Activated T-cell treated with anti-CD3 and anti-CD28 coated beads, Interleukin-2, amount 50 U/mL, for 24 hours (primary cell): ENCODE results near the gene PLB1.
A peak's percentile ranks its signal among the peaks of the same experiment; 100 is the strongest.

ENCODE experiments used
- DNase-seq: peaks from one replicate; pipeline ENCODE4 v3.0.0-alpha.2; 2020
- H3K27ac Mint-ChIP-seq: 2 replicates; pipeline ENCODE4 v1.8.0; 2020; ENCODE audit warnings: mild to moderate bottlenecking, mixed read lengths
- H3K27me3 Mint-ChIP-seq: 2 replicates; pipeline ENCODE4 v1.8.0; 2020; ENCODE audit warnings: mixed read lengths
- H3K36me3 Mint-ChIP-seq: 2 replicates; pipeline ENCODE4 v1.8.0; 2020; ENCODE audit warnings: low read depth, mixed read lengths
- H3K4me1 Mint-ChIP-seq: 2 replicates; pipeline ENCODE4 v1.8.0; 2020; ENCODE audit warnings: low read depth, mixed read lengths
- H3K4me3 Mint-ChIP-seq: 2 replicates; pipeline ENCODE4 v1.8.0; 2020; ENCODE audit warnings: mild to moderate bottlenecking, moderate library complexity, mixed read lengths
- H3K9me3 Mint-ChIP-seq: 2 replicates; pipeline ENCODE4 v1.8.0; 2020; ENCODE audit warnings: mixed read lengths

The PLB1 gene

DNA sequence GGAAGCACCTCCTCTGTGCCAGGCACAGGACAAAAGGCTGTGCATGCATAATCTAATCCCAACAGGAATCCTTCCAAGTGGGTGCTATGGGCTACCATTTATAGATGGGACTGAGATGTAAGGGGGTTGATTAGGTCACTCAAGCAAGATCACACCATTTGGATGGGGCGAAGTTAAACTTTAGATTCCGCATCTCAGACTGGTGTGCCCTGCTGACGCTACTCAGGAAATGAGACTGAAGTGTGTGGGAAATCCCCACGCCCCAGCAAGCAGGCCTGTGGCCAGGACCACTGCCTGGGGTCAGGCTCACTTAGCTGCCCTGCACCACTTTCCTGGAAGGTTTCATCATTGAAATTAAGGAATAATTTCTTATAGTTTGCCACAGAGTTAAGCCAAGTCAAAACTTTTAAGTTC, 185.3 kb downstream of the PLB1 start:
- peaks cover 47% of the 10 kb centered on the region for H3K4me1 Mint-ChIP-seq
- no peaks in the 10 kb centered on the region for H3K27me3 Mint-ChIP-seq
- peak; percentile 70 for DNase-seq
- no peaks in the 10 kb centered on the region for H3K9me3 Mint-ChIP-seq
- H3K36me3 Mint-ChIP-seq, result no peaks in the 10 kb centered on the region
- peak overlapping the region; percentile 62 for H3K4me3 Mint-ChIP-seq
- H3K27ac Mint-ChIP-seq, result peak overlapping the region; percentile 93

DNA sequence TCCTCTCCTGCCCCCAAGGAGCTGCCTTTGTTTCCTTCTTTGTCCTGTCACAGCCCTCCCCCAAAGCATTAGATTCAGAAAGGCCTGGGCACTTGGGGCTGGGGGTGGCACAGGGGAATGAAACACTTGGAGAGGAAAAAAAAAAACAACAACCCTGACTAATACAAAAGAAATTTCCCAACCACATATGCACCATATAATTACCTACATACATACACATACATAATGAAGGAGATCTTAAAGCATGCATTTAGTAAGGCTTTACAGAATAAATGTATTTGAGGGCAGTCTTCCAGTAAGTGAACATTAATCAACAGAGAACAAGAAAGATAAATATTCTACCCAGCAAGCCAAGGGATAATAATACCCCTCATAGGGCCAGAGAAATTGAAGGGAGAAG, 185.7 kb downstream of the PLB1 start:
- Mint-ChIP-seq H3K9me3 (no peaks in the 10 kb centered on the region), H3K27ac (peak overlapping the region; percentile 93), H3K4me3 (peak overlapping the region; percentile 62), H3K36me3 (no peaks in the 10 kb centered on the region), H3K27me3 (no peaks in the 10 kb centered on the region), H3K4me1 (peaks cover 47% of the 10 kb centered on the region)
- DNase-seq, result no peak

DNA sequence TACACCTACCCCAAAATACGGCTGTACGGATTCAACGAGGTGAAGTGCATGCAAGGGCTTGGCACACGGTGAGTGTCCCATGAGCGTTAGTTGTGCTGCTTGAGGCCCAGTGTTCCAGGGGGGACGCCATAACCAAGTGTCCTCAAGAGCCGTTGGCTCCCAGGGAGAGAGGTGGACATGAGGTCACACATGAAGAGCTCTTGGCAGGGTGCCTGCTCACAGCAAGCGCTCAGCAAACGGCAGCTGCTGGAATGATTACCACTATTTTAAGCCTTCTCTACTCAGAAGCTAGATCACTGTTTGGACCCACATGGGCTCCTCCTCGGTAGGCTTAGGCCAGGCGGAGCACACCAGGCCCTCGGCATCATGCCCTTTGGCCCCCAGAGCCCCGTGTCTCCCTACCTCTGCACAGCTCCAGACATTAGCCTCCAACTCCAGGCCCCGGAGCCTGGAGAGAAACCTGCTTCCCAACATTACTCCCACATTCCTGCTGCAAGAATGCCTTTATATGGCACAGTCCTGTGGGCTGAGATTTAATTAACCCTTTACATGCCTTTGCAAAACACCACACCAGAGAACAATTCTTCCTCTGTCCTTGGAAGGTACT, 187.3 kb downstream of the PLB1 start:
- H3K4me1 Mint-ChIP-seq, result peaks cover 56% of the 10 kb centered on the region
- H3K4me3 Mint-ChIP-seq, result no peak overlapping the region
- H3K27me3 Mint-ChIP-seq, result no peaks in the 10 kb centered on the region
- no peak overlapping the region for H3K27ac Mint-ChIP-seq
- DNase-seq, result no peak
- H3K9me3 Mint-ChIP-seq, result no peaks in the 10 kb centered on the region
- no peaks in the 10 kb centered on the region for H3K36me3 Mint-ChIP-seq

DNA sequence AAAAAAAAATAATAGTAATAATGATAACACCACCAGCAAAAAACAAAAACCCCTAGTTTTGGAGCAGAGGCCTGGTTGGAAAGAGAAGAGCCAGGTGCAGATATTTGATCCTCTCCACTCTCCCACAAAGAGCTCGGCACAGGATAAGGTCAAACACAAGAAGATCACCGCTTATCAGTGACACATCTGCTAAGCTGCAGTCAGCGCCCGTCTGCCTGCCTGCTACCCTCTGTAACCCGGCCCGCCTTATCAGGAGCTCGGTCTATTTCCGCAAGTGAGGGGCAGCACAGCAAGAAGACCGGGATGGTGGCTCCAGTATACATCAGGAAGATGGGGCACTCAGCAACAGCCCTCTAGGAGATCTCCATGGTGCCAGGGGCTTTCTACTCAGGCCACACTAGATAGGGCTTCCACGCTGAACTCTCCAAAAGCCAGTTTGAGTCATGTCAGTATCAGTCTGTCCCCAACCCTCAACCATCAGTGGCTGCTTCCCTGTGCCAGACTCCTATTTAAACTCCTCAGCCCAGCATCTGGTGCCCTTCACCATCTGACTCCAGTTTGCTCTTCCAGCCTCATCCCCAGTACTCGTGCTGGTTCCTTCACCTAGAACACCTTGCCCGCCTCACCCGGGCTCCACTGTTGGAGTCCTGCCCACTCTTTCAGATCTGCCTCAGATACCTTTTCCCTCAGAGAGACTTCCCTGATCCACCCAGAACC, 188.4 kb downstream of the PLB1 start:
- no peak for DNase-seq
- H3K36me3 Mint-ChIP-seq, result no peaks in the 10 kb centered on the region
- H3K4me1 Mint-ChIP-seq, result peaks cover 45% of the 10 kb centered on the region
- no peak overlapping the region for H3K4me3 Mint-ChIP-seq
- no peak overlapping the region for H3K27ac Mint-ChIP-seq
- no peaks in the 10 kb centered on the region for H3K27me3 Mint-ChIP-seq
- H3K9me3 Mint-ChIP-seq, result no peaks in the 10 kb centered on the region

DNA sequence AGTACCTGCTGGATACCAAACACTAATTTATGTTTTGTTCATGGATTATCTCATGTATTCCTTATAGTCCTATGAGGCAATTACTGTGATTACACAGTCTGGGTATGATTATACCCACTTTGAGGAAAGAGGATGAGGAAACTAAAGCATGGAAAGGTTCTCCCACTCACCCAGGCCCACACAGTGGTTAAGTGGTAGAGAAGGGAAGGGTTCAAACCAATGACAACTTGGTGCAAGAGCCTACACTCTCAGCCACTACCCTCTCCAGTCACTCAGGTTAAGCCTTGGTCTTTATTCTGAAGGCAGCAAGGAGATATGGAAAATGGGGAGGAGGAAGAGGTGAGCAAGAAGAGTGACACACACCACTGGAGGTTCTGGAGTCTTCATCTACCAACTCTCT, 191.3 kb downstream of the PLB1 start:
- Mint-ChIP-seq H3K27me3 (no peaks in the 10 kb centered on the region), H3K27ac (no peak overlapping the region), H3K36me3 (no peaks in the 10 kb centered on the region), H3K4me3 (no peak overlapping the region), H3K4me1 (peaks cover 20% of the 10 kb centered on the region), H3K9me3 (no peaks in the 10 kb centered on the region)
- DNase-seq, result no peak

DNA sequence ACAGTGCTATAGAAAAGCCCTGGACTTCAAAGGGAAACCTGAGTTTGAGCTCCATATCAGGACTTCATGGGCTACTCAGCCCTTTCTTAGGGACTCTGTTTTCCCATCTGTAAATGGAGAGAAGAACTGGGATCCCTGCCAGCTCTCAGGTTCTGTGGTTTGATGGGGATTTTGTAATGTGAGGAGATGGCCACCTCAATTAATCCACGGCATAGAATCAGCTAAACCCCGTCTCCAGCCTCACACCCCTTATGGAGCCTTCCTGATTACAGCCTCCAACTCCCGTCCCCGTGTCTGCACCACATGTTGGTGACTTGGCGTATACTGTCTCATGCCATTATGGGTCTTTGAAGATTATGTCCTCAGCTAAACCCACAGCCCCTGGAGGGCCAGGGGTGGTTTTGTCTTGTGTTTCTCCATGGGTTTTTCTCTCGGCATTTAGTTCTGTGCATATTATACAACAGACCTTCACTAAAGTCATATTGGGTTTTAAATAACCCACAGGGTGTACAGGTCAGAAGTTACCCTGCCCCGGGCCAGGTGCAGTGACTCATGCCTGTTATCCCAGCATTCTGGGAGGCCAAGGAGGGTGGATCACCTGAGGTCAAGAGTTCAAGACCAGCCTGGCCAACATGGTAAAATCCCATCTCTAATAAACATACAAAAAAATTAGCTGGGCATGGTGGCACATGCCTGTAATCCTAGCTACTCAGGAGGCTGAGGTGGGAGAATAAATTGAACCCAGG, 192.0 kb downstream of the PLB1 start:
- H3K27ac Mint-ChIP-seq, result no peak overlapping the region
- H3K4me3 Mint-ChIP-seq, result no peak overlapping the region
- H3K9me3 Mint-ChIP-seq, result no peaks in the 10 kb centered on the region
- no peak for DNase-seq
- no peaks in the 10 kb centered on the region for H3K27me3 Mint-ChIP-seq
- H3K4me1 Mint-ChIP-seq, result peaks cover 15% of the 10 kb centered on the region
- H3K36me3 Mint-ChIP-seq, result no peaks in the 10 kb centered on the region

DNA sequence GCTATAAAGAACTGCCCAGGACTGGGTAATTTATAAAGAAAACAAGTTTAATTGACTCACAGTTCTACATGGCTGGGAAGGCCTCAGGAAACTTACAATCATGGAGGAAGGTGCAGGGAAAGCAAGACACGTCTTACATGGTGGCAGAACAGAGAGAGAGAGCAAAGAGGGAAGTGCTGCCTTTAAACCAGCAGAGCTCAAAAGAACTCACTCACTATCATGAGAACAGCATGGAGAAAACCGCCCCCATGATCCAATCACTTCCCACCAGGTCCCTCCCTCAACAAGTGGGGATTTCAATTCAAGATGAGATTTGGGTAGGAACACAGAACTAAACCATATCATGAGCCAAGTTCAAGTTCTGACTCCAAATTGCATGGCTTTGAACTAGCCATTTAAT, 193.0 kb downstream of the PLB1 start:
- no peak overlapping the region for H3K27ac Mint-ChIP-seq
- no peaks in the 10 kb centered on the region for H3K27me3 Mint-ChIP-seq
- H3K4me1 Mint-ChIP-seq, result peaks cover 15% of the 10 kb centered on the region
- no peak for DNase-seq
- no peak overlapping the region for H3K4me3 Mint-ChIP-seq
- no peaks in the 10 kb centered on the region for H3K36me3 Mint-ChIP-seq
- no peaks in the 10 kb centered on the region for H3K9me3 Mint-ChIP-seq

DNA sequence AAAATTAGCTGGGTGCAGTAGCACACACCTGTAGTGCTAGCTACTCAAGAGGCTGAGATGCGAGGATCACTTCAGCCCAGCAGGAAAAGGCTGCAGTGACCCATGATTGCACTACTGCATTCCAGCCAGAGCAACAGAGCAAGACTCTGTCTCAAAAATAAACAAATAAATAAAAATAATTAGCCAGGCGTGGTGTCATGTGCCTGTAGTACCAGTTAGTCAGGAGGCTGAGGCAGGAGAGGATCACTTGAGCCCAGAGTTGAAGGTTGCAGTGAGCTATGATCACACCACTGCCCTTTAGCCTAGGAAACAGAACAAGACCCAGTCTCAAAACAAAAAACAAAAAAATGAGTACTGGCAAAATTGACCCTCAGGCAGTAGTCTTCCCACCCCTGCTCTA, 193.9 kb downstream of the PLB1 start:
- peaks cover 13% of the 10 kb centered on the region for H3K4me1 Mint-ChIP-seq
- H3K27ac Mint-ChIP-seq, result no peak overlapping the region
- H3K36me3 Mint-ChIP-seq, result no peaks in the 10 kb centered on the region
- no peak overlapping the region for H3K4me3 Mint-ChIP-seq
- no peak for DNase-seq
- no peaks in the 10 kb centered on the region for H3K27me3 Mint-ChIP-seq
- no peaks in the 10 kb centered on the region for H3K9me3 Mint-ChIP-seq

DNA sequence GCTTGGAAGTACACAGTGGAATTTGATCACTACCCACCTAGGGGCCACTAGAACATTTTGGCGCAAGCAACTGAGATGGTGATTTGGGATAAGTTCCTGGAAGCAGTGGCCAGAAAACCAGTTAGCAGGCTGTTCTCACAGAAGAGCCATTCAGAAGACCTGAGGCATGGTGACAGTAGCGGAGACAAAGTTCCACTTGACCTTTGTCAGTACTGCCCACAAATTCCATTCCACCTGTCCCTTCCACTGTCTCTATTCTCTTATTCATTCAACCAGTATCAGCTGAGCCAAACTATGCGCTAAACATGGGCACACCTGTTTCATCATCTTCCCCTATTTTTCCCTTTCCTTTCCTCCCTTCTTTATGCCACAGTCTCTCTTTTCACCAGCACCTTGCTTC, 196.6 kb downstream of the PLB1 start:
- H3K36me3 Mint-ChIP-seq, result no peaks in the 10 kb centered on the region
- H3K27me3 Mint-ChIP-seq, result no peaks in the 10 kb centered on the region
- no peak overlapping the region for H3K4me3 Mint-ChIP-seq
- no peak for DNase-seq
- no peaks in the 10 kb centered on the region for H3K9me3 Mint-ChIP-seq
- peaks cover 4% of the 10 kb centered on the region for H3K4me1 Mint-ChIP-seq
- H3K27ac Mint-ChIP-seq, result no peak overlapping the region

DNA sequence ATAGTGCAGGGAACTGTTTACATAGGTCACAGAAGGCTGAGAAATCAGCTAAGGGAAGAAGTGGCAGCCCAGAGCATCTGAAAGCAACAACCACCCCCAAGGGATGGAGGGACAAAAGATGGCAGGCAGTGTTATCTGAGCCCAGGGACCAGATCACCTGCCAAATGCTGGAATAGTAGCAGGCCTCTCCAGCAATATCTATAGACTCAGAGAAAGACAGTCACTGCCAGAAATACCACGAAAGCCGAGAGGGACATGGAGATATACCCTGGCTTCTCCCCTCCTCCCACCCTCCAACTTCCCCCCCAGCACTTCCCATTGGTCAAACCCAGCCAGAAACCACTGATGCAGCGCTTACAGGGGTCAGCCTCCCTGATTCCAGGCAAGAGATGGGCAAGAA, 197.4 kb downstream of the PLB1 start:
- Mint-ChIP-seq H3K27ac (no peak overlapping the region), H3K4me1 (no peaks in the 10 kb centered on the region), H3K4me3 (no peak overlapping the region), H3K9me3 (no peaks in the 10 kb centered on the region), H3K27me3 (no peaks in the 10 kb centered on the region), H3K36me3 (no peaks in the 10 kb centered on the region)
- DNase-seq, result no peak
